Suprapubic skin (tissue), 4 donors: Measurements from ENCODE around the gene XPOT.

Experiments used
- EP300 ChIP-seq: sonication (generic); formaldehyde crosslinking; IDR thresholded peaks from one replicate; pipeline ENCODE4 v1.6.1; 2017; ENCODE audit warnings: antibody characterized with exemption
- POLR2A ChIP-seq, 2 donors: fragments of 450-650 bp; IDR thresholded peaks; one replicate each; pipeline ENCODE4 v1.6.1; 2017; ENCODE audit warnings: antibody characterized with exemption in 2 of 2, mild to moderate bottlenecking in 2 of 2, moderate library complexity in 2 of 2
- POLR2AphosphoS5 ChIP-seq, 3 donors: sonication (generic); formaldehyde crosslinking; IDR thresholded peaks; one replicate each; pipeline ENCODE4 v1.6.1; 2017; ENCODE audit warnings: antibody characterized with exemption in 3 of 3
- TF ChIP-seq, protein P1 (sequence below), 2 donors: fragments of 200-600 bp in 1 of 2; fragments of 450-650 bp in 1 of 2; sonication (generic) in 1 of 2; IDR thresholded peaks; one replicate each; pipeline ENCODE4 v1.5.1; 2016 to 2019; ENCODE audit warnings: antibody characterized with exemption in 2 of 2, mild to moderate bottlenecking in 1 of 2, moderate library complexity in 1 of 2

DNA sequence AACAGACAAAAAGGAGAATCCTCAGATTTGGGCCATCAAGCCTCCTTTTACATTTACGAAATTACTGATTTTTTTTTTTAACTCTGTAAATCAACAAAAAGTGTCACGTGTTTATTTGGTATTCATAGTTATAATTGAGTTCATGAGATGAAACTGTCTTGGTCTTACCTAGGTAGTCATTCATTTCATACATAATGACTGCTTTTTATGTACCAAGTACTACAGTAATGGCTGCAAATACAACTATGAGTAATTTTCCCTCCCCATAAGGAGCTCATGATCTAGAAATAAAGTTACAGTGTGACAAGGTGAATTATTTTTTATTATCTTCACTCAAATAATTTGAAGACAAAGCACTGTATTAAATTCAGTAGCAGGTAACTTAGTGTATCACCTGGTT, 41.3 kb downstream of the XPOT start:
- TF ChIP-seq POLR2A (IDR thresholded peaks at IDR 0.05) (no peak), EP300 (no peak), POLR2AphosphoS5 (IDR thresholded peaks at IDR 0.05) (no peak)
- TF ChIP-seq, protein P1, sequence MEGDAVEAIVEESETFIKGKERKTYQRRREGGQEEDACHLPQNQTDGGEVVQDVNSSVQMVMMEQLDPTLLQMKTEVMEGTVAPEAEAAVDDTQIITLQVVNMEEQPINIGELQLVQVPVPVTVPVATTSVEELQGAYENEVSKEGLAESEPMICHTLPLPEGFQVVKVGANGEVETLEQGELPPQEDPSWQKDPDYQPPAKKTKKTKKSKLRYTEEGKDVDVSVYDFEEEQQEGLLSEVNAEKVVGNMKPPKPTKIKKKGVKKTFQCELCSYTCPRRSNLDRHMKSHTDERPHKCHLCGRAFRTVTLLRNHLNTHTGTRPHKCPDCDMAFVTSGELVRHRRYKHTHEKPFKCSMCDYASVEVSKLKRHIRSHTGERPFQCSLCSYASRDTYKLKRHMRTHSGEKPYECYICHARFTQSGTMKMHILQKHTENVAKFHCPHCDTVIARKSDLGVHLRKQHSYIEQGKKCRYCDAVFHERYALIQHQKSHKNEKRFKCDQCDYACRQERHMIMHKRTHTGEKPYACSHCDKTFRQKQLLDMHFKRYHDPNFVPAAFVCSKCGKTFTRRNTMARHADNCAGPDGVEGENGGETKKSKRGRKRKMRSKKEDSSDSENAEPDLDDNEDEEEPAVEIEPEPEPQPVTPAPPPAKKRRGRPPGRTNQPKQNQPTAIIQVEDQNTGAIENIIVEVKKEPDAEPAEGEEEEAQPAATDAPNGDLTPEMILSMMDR (IDR thresholded peaks at IDR 0.05), result no peak
